ENCODE results near the gene RASA3. TPM values are rescaled to one million over a fixed set of nuclear protein-coding genes. Genes with fewer than 3 reads are reported as not detected.

RASA3 gene
- total RNA-seq, 1 donor from 2014 or later: 2.9 TPM

- no peak for TF ChIP-seq CTCF (IDR thresholded peaks at IDR 0.05)
- TF ChIP-seq EZH2 (IDR thresholded peaks at IDR 0.05): no peak
- H3K79me2 ChIP-seq (ENCODE audit: low read depth): no peaks in the 10 kb centered on the region
- H3K4me3 ChIP-seq: no peak overlapping the region
- DNase-seq (ENCODE audit: low spot score): no peak
- H3K9ac ChIP-seq: no peak overlapping the region
- H3K4me1 Mint-ChIP-seq: peaks cover 64% of the 10 kb centered on the region
- H2AFZ ChIP-seq (replicated peaks): no peak overlapping the region
- H3F3A ChIP-seq (ENCODE audit: low read depth): peaks cover 23% of the 10 kb centered on the region
- H3K27ac Mint-ChIP-seq: peak overlapping the region; percentile 42
- peaks cover 5% of the 10 kb centered on the region for H3K27me3 Mint-ChIP-seq (ENCODE audit: insufficient read depth, low read depth)
- no peaks in the 10 kb centered on the region for H3K9me3 Mint-ChIP-seq
- H4K20me1 ChIP-seq (ENCODE audit: low read depth): peaks cover 5% of the 10 kb centered on the region
- H3K27ac ChIP-seq: no peak overlapping the region
- H3K27me3 ChIP-seq: peaks cover 8% of the 10 kb centered on the region
- H3K4me1 ChIP-seq: peaks cover 25% of the 10 kb centered on the region
- no peaks in the 10 kb centered on the region for H3K9me3 ChIP-seq (ENCODE audit: low read depth)
- no peak overlapping the region for H3K4me3 Mint-ChIP-seq
- H3K4me2 ChIP-seq: no peak overlapping the region
- H3K36me3 Mint-ChIP-seq: peaks cover 3% of the 10 kb centered on the region
- H3K36me3 ChIP-seq: no peaks in the 10 kb centered on the region
These were observed 9.7 kb downstream of the RASA3 start for GRCh38 chr13:114122591-114123211.

GRCh38 chr13:114122127-114122511, 10.3 kb downstream of the RASA3 start:
- Histone ChIP-seq H3K4me1 (peaks cover 25% of the 10 kb centered on the region), H3K9me3 (ENCODE audit: low read depth) (no peaks in the 10 kb centered on the region), H4K20me1 (ENCODE audit: low read depth) (peaks cover 5% of the 10 kb centered on the region), H3K4me2 (peak overlapping the region; percentile 0), H3K27ac (no peak overlapping the region), H3K9ac (no peak overlapping the region), H3F3A (ENCODE audit: low read depth) (peaks cover 28% of the 10 kb centered on the region), H3K4me3 (no peak overlapping the region), H2AFZ (replicated peaks) (no peak overlapping the region), H3K27me3 (peaks cover 8% of the 10 kb centered on the region), H3K36me3 (no peaks in the 10 kb centered on the region), H3K79me2 (ENCODE audit: low read depth) (no peaks in the 10 kb centered on the region)
- DNase-seq (ENCODE audit: low spot score): no peak
- H3K36me3 Mint-ChIP-seq: no peaks in the 10 kb centered on the region
- peaks cover 61% of the 10 kb centered on the region for H3K4me1 Mint-ChIP-seq
- TF ChIP-seq EZH2phosphoT487 (IDR thresholded peaks at IDR 0.05) (no peak), CTCF (IDR thresholded peaks at IDR 0.05) (no peak), EZH2 (IDR thresholded peaks at IDR 0.05) (no peak)
- H3K27ac Mint-ChIP-seq: no peak overlapping the region
- H3K27me3 Mint-ChIP-seq (ENCODE audit: insufficient read depth, low read depth): peaks cover 5% of the 10 kb centered on the region
- no peaks in the 10 kb centered on the region for H3K9me3 Mint-ChIP-seq
- H3K4me3 Mint-ChIP-seq: no peak overlapping the region

GRCh38 chr13:114121496-114122126, 10.8 kb downstream of the RASA3 start:
- Histone ChIP-seq H4K20me1 (ENCODE audit: low read depth) (peaks cover 5% of the 10 kb centered on the region), H3K27ac (no peak overlapping the region)

More at GRCh38 chr13:114121496-114122126, 10.8 kb downstream of the RASA3 start:
- H3K4me3 ChIP-seq: no peak overlapping the region
- peaks cover 8% of the 10 kb centered on the region for H3K27me3 ChIP-seq
- peak; percentile 71 for DNase-seq (ENCODE audit: low spot score)
- H3K36me3 Mint-ChIP-seq: no peaks in the 10 kb centered on the region
- no peaks in the 10 kb centered on the region for H3K36me3 ChIP-seq
- H2AFZ ChIP-seq (replicated peaks): no peak overlapping the region
- no peak for TF ChIP-seq CTCF (IDR thresholded peaks at IDR 0.05)
- TF ChIP-seq EZH2phosphoT487 (IDR thresholded peaks at IDR 0.05): no peak
- TF ChIP-seq EZH2 (IDR thresholded peaks at IDR 0.05): no peak
- no peaks in the 10 kb centered on the region for H3K9me3 Mint-ChIP-seq
- no peaks in the 10 kb centered on the region for H3K79me2 ChIP-seq (ENCODE audit: low read depth)
- peaks cover 5% of the 10 kb centered on the region for H3K27me3 Mint-ChIP-seq (ENCODE audit: insufficient read depth, low read depth)
- H3K4me3 Mint-ChIP-seq: no peak overlapping the region
- peaks cover 28% of the 10 kb centered on the region for H3F3A ChIP-seq (ENCODE audit: low read depth)
- no peaks in the 10 kb centered on the region for H3K9me3 ChIP-seq (ENCODE audit: low read depth)
- H3K4me2 ChIP-seq: peak overlapping the region; percentile 0
- H3K27ac Mint-ChIP-seq: no peak overlapping the region
- H3K9ac ChIP-seq: no peak overlapping the region
- H3K4me1 ChIP-seq: peaks cover 25% of the 10 kb centered on the region
- peaks cover 57% of the 10 kb centered on the region for H3K4me1 Mint-ChIP-seq

Measured in neural progenitor cell (in vitro differentiated cells).